Ishikawa (cell line): ENCODE results near the gene ARL14EPL.

Source experiments
- CEBPB ChIP-seq: IDR thresholded peaks from 2 replicates; pipeline ENCODE4 v1.6.1; 2012
- CREB1 ChIP-seq: IDR thresholded peaks from 2 replicates; pipeline ENCODE4 v1.6.1; 2012; ENCODE audit warnings: low read depth
- EGR1 ChIP-seq: IDR thresholded peaks from 2 replicates; pipeline ENCODE4 v1.6.1; 2012
- EP300 ChIP-seq: IDR thresholded peaks from 2 replicates; pipeline ENCODE4 v1.6.1; 2012; ENCODE audit warnings: borderline replicate concordance
- FOXM1 ChIP-seq: IDR thresholded peaks from 2 replicates; pipeline ENCODE4 v1.6.1; 2012; ENCODE audit warnings: low read depth, borderline replicate concordance
- MAX ChIP-seq: IDR thresholded peaks from 2 replicates; pipeline ENCODE4 v1.6.1; 2012
- NFIC ChIP-seq: IDR thresholded peaks from 2 replicates; pipeline ENCODE4 v1.6.1; 2012
- RAD21 ChIP-seq: IDR thresholded peaks from 2 replicates; pipeline ENCODE4 v1.6.1; 2012; ENCODE audit warnings: low read depth
- REST ChIP-seq: IDR thresholded peaks from 2 replicates; pipeline ENCODE4 v1.6.1; 2012; ENCODE audit warnings: low read depth, mild to moderate bottlenecking
- TAF1 ChIP-seq: IDR thresholded peaks from 2 replicates; pipeline ENCODE4 v1.6.1; 2012; ENCODE audit warnings: low read depth, mild to moderate bottlenecking
- TEAD4 ChIP-seq: IDR thresholded peaks from 2 replicates; pipeline ENCODE4 v1.6.1; 2012
- USF1 ChIP-seq: IDR thresholded peaks from 2 replicates; pipeline ENCODE4 v1.6.1; 2012
- YY1 ChIP-seq: IDR thresholded peaks from 2 replicates; pipeline ENCODE4 v1.6.1; 2012; ENCODE audit warnings: low read depth
- ZBTB7A ChIP-seq: IDR thresholded peaks from 2 replicates; pipeline ENCODE4 v1.6.1; 2012; ENCODE audit warnings: low read depth

- no peak for TF ChIP-seq REST
- TF ChIP-seq EP300: no peak
- no peak for TF ChIP-seq YY1
- no peak for TF ChIP-seq RAD21
- no peak for TF ChIP-seq CEBPB
- no peak for TF ChIP-seq TAF1
- no peak for TF ChIP-seq USF1
- TF ChIP-seq CREB1: no peak
- TF ChIP-seq ZBTB7A: no peak
- TF ChIP-seq NFIC: no peak
- no peak for TF ChIP-seq FOXM1
- no peak for TF ChIP-seq EGR1
- no peak for TF ChIP-seq MAX
- TF ChIP-seq TEAD4: no peak
Observed at GRCh38 chr5:116084287-116084691, 52.0 kb downstream of the ARL14EPL start.
